Gastroesophageal sphincter (tissue), 4 donors: ENCODE measurements around the gene MSMO1. TPM values are rescaled to one million over a fixed set of nuclear protein-coding genes. Genes with fewer than 3 reads are reported as not detected.

ENCODE experiments used
- ATAC-seq: fragments of 150-250 bp; one replicate; pipeline ENCODE4 v1.9.1; 2016; ENCODE audit warnings: mild to moderate bottlenecking, moderate library complexity
- H3K27ac ChIP-seq, 4 donors: fragments of 200-600 bp; sonication (generic) in 3 of 4; 1 replicate in 3 of 4; 2 replicates in 1 of 4; pipeline ENCODE4 v1.5.1; 2016 to 2019
- H3K27me3 ChIP-seq: fragments of 200-600 bp; sonication (generic); one replicate; pipeline ENCODE4 v1.5.1; 2019
- H3K36me3 ChIP-seq, 2 donors: fragments of 200-600 bp; sonication (generic); one replicate each; pipeline ENCODE4 v1.5.1; 2019; ENCODE audit warnings: control low read depth in 1 of 2
- H3K4me1 ChIP-seq, 3 donors: fragments of 200-600 bp; sonication (generic); 1 replicate in 2 of 3; 2 replicates in 1 of 3; pipeline ENCODE4 v1.5.1; 2016 to 2019; ENCODE audit warnings: control low read depth in 2 of 3
- H3K4me3 ChIP-seq, 2 donors: fragments of 200-600 bp; sonication (generic); one replicate each; pipeline ENCODE4 v1.5.1; 2019; ENCODE audit warnings: mild to moderate bottlenecking in 1 of 2, moderate library complexity in 1 of 2
- H3K9me3 ChIP-seq, 3 donors: fragments of 200-600 bp; sonication (generic); one replicate each; pipeline ENCODE4 v1.5.1; 2017 to 2019; ENCODE audit warnings: control low read depth in 2 of 3
- CTCF ChIP-seq, 4 experiments: fragments of 200-600 bp in 2 of 4; fragments of 450-650 bp in 2 of 4; sonication (generic) in 1 of 4; IDR thresholded peaks; one replicate each; pipeline ENCODE4 v1.5.1; 2017 to 2019; ENCODE audit warnings: antibody characterized with exemption in 4 of 4, mild to moderate bottlenecking in 2 of 4, moderate library complexity in 2 of 4
- EP300 ChIP-seq: sonication (generic); formaldehyde crosslinking; IDR thresholded peaks from one replicate; pipeline ENCODE4 v1.6.1; 2017; ENCODE audit warnings: antibody characterized with exemption, mild to moderate bottlenecking
- POLR2A ChIP-seq, 2 donors: fragments of 450-650 bp; IDR thresholded peaks; one replicate each; pipeline ENCODE4 v1.6.1; 2017; ENCODE audit warnings: antibody characterized with exemption in 2 of 2, mild to moderate bottlenecking in 2 of 2, moderate library complexity in 1 of 2
- POLR2AphosphoS5 ChIP-seq: sonication (generic); formaldehyde crosslinking; IDR thresholded peaks from one replicate; pipeline ENCODE4 v1.6.1; 2017; ENCODE audit warnings: antibody characterized with exemption
- WGBS, 2 donors: methylation state at CpG; one replicate each; pipeline ENCODE4 v1.1.5; 2018; ENCODE audit warnings: low coverage in 1 of 2; 5-methylcytosine and 5-hydroxymethylcytosine counted together
- total RNA-seq, 4 donors: library from RNA; depleted of rRNA; stranded (reverse); fragments of >200 nt; gene quantifications; one replicate each; pipeline ENCODE4 v1.1.0, GENCODE V29; 2016

Gene MSMO1
- total RNA-seq, 4 donors from 2014 or later: 10.4 to 34.7 (median 13.9) TPM

- Histone ChIP-seq H3K4me1 (no peaks in the 10 kb centered on the region), H3K27me3 (no peaks in the 10 kb centered on the region), H3K27ac (no peak overlapping the region), H3K36me3 (peaks cover 0 to 42% of the 10 kb centered on the region in 2 donors), H3K4me3 (no peak overlapping the region), H3K9me3 (no peaks in the 10 kb centered on the region)
- ATAC-seq: no peak
- WGBS, 2 donors: 62 to 89% methylated on average over 2 of the region's 2 CpGs
- TF ChIP-seq POLR2AphosphoS5: no peak
- TF ChIP-seq EP300: no peak
- no peak for TF ChIP-seq CTCF (IDR thresholded peaks at IDR 0.05)
Observed at GRCh38 chr4:165312506-165312905, 15.0 kb upstream of the MSMO1 start.

- H3K4me3 ChIP-seq: no peak overlapping the region
- H3K27ac ChIP-seq: no peak overlapping the region
- H3K9me3 ChIP-seq: no peaks in the 10 kb centered on the region
- H3K36me3 ChIP-seq: peaks cover 0 to 19% of the 10 kb centered on the region in 2 donors
- no peaks in the 10 kb centered on the region for H3K27me3 ChIP-seq
- ATAC-seq: no peak
- TF ChIP-seq EP300: no peak
- TF ChIP-seq POLR2AphosphoS5: no peak
- TF ChIP-seq CTCF (IDR thresholded peaks at IDR 0.05): no peak
- no peak for TF ChIP-seq POLR2A (IDR thresholded peaks at IDR 0.05)
- no peaks in the 10 kb centered on the region for H3K4me1 ChIP-seq
- 80 to 94% methylated on average over 5 of the region's 5 CpGs for WGBS, 2 donors
Observed at GRCh38 chr4:165319030-165319429, 8.4 kb upstream of the MSMO1 start.

- H3K27me3 ChIP-seq: no peaks in the 10 kb centered on the region
- H3K4me3 ChIP-seq: no peak overlapping the region
- H3K9me3 ChIP-seq: no peaks in the 10 kb centered on the region
- H3K27ac ChIP-seq: no peak overlapping the region
- H3K36me3 ChIP-seq: peaks cover 0 to 14% of the 10 kb centered on the region in 2 donors
- WGBS, 2 donors: 93 to 96% methylated on average over 4 to 5 of the region's 5 CpGs
- no peak for ATAC-seq
- TF ChIP-seq CTCF (IDR thresholded peaks at IDR 0.05) (no peak), EP300 (no peak), POLR2A (IDR thresholded peaks at IDR 0.05) (no peak), POLR2AphosphoS5 (no peak)
- no peaks in the 10 kb centered on the region for H3K4me1 ChIP-seq
Observed at GRCh38 chr4:165319509-165319908, 8.0 kb upstream of the MSMO1 start.

GRCh38 chr4:165324236-165324917 is 3.1 kb upstream of the MSMO1 start:
- WGBS, 2 donors: 67 to 90% methylated on average over 4 to 7 of the region's 7 CpGs
- H3K9me3 ChIP-seq: no peaks in the 10 kb centered on the region
- H3K27ac ChIP-seq: no peak overlapping the region
- no peak overlapping the region for H3K4me3 ChIP-seq
- TF ChIP-seq EP300 (no peak), POLR2AphosphoS5 (no peak), CTCF (IDR thresholded peaks at IDR 0.05) (no peak), POLR2A (IDR thresholded peaks at IDR 0.05) (no peak)
- no peak for ATAC-seq
- H3K27me3 ChIP-seq: no peaks in the 10 kb centered on the region
- H3K4me1 ChIP-seq: peaks cover 0 to 23% (median 5%) of the 10 kb centered on the region in 3 donors
- H3K36me3 ChIP-seq: peaks cover 0 to 3% of the 10 kb centered on the region in 2 donors

- no peak for TF ChIP-seq POLR2A (IDR thresholded peaks at IDR 0.05)
- TF ChIP-seq CTCF (IDR thresholded peaks at IDR 0.05): no peak
- TF ChIP-seq EP300: no peak
- TF ChIP-seq POLR2AphosphoS5: no peak
- peaks cover 0 to 23% (median 5%) of the 10 kb centered on the region in 3 donors for H3K4me1 ChIP-seq
- WGBS, 2 donors: 85 to 93% methylated on average over 3 of the region's 3 CpGs
Observed at GRCh38 chr4:165324918-165325304, 2.6 kb upstream of the MSMO1 start.

More at GRCh38 chr4:165324918-165325304, 2.6 kb upstream of the MSMO1 start:
- no peak for ATAC-seq
- Histone ChIP-seq H3K36me3 (no peaks in the 10 kb centered on the region), H3K27ac (no peak overlapping the region), H3K27me3 (no peaks in the 10 kb centered on the region), H3K9me3 (no peaks in the 10 kb centered on the region), H3K4me3 (no peak overlapping the region)
